Measurements from ENCODE around the gene SV2C.
"Not testable (repeated sequence)": the region's sequence is repeated elsewhere in the genome, so short reads cannot be mapped to it uniquely, and the experiment has no call there.

SV2C gene

DNA sequence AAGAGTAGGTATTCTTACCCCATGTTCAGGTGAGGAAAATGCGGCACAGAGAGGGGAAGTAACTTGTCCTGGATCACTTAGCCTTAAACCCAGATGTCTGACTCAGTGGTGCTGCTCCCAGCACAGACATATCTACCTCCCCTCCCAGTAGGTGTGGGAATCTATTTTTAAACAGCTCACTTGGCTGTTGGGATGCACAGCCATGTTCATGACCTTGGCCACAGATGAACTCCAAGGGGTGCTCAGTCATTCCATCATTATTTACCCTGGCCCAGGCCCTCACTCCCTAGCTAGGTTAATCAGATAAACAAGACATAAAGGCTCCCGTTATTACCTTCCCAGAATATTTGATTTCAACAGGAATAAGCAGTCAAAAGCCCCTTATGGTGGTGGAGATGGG, 231.5 kb downstream of the SV2C start:
- no peak for DNase-seq

DNA sequence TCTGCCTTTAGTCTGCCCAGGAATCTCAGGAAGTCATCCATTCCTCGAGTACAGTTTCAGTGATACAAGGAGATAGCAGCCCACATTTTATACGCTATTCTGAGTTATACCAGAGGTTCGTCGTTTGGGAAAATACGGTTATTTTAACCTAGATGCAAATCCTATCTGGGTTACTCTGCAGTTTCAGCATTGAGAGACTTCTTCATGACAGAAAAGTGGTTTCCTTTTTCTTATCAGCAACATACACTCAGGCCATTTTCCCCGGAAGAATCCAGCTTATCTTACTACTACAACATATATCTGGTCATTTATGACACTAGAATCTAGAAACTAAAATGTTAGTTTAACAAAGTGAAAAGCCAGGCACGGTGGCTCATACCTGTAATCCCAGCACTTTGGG, 236.5 kb downstream of the SV2C start:
- no peak for DNase-seq

DNA sequence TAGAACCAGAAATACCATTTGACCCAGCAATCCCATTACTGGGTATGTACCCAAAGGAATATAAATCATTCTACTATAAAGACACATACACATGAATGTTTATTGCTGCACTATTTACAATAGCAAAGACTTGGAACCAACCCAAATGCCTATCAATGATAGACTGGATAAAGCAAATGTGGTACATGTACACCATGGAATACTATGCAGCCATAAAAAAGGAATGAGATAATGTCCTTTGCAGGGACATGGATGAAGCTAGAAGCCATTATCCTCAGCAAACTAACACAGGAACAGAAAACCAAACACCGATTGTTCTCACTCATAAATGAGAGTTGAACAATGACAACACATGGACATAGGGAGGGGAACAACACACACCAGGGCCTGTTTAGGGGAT, 240.3 kb downstream of the SV2C start:
- not testable (repeated sequence) for DNase-seq

DNA sequence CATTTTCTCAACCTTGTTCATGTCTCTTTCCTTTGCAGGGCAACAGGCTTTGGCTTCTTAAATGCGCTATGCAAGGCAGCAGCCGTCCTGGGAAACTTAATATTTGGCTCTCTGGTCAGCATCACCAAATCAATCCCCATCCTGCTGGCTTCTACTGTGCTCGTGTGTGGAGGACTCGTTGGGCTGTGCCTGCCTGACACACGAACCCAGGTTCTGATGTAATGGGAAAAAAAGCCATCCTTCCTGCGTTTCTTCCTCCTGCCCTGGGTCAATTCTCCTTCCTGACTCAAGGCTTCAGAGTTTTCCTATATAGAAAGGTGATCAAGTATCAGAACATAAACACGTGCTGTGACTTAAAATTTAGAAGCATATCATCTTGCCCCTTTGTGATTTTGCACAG, 242.1 kb downstream of the SV2C start:
- no peak for DNase-seq

DNA sequence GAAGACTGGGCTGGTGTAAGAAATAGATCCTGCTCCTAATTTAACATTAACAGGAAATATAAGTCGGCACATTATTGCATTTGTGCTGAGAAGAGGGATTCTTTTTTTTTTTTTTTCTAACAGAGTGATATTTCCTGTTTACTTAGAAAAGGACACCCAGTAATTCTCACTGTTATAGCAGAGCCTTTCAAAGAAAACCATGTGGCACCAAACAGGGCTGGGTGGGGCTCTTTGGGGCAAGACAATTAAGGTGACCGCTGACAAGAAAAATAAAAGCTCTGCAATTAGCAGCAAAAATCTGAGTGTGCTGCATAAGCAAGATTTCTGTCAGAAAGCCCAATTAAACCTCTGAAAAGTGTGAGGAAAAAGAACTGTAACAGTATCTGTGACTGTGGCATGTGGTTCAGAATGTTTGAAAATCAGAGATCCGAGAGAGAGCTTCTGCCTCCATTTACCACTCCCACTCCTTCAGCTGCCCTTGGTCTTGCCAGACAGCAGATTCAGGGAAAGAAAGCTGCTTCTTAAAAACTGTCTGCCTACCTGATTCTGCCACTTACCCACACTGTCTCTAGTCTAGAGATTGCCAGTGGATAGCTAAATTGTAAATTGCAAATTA, 242.8 kb downstream of the SV2C start:
- DNase-seq, result no peak

DNA sequence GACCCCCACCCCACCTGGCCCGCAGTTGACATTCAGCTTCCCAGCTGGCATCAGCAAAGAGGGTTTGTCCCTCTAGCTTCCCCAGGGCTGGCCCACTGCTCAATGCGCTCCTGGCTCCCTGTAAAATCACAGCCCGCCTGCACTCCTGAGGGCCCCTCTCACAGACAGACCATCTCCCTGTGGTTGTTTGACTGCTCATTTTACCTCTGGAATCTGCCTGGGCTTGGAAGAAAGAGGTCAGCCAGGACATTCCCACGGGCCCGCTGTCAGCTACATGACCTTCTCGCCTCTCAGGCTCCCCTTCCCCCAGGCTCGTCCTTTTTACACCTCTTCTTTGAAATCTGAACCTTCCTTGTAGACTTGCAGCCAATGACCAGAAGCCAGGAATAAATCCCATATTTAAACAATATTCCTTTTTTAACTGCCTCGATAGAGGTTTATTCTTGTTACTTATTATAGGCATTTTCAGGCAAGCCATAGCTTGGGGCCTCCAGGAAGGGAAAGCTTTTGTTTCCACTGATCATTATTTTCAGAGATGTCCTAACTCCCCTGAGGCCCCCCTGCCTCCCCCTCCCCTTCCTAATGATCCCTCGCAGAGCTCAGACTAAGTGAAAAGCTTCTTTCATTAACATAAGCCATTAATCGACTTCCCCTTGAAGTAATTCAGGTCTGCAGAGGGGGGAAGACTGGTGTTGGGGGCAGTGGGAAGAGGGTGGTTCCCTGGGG, 243.6 kb downstream of the SV2C start:
- DNase-seq, result no peak

DNA sequence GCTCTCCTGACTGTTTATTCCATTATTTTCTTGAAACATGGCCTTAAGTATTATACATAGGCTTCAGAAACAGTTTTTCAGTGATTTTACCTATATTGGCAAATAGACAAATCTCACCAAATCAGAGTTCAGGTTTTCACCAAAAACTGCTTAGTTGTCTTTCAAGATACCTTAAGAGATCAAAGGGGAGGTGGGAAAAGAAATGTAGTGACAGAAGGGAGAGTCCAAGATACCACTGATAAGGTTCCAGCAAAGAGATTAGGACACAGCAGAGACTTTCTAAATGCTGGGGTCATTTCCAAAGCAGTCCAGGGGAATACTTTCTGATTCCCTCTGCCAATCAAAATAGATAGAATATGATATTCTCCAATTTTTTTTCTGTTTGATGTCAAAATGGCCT, 246.2 kb downstream of the SV2C start:
- no peak for DNase-seq

DNA sequence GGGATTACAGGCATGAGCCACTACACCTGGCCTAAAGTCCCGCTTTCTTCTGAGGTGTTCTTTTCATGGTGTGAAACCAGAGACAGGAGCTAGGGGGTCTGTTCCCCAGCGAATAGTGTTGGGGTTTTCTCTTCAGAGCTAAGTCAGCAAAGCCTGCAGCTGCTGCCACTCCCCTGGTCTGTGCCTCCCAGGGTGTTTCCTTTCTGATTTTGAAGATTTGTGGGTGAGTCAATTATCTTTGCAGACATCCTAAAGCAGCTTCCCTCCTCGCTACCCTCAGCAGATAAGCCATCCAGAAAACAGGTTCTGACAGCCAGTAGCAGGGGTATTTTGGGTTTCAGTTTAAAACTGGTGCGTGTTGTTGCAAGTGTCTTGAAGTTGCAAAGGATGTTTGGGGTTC, 247.9 kb downstream of the SV2C start:
- no peak for DNase-seq

DNA sequence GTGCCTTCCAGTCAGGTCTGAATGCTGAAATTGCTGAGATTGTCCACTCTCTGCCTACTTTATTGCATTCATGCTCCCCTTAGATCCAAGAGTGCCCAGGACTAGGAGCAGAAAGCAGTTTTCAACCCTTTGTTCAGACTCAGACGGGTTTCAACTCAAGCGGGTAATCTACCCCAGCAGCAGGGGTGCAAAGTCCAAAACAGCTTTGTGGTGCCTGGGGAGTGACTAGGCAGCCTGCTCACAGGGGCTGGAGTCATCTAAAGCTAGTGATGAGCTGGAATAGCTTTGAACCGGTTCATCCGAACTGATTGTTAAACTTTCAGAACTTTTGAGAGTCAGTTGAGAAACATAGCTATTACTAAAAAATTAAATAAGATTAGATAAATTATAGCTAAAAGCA, 248.9 kb downstream of the SV2C start:
- no peak for DNase-seq

DNA sequence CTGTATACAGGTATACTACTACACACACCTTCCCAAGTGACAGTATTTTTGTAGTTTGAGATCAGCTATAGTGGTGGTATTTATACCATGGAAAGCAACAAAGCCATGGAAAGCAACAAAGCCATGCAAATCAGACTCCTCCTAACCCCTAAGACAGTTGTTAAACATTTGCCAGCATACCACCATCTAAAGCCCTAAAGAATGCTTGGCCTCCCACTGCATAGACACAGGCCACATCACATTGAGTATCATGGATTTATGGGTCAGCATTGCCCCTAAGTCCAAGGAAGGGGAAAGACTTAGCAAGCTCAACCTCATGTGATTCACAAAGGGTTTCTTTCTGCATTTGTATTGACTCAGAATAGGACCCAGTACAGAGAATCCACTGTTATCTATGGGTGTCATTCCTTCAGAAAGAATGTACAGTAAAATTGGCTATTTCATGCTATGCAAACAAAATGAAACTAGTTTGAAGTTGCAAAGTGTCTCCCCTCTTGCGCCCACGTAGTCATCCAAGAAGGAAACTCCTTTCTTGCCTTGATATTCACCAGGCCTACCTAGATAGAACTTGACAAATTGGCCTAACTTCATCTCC, 249.5 kb downstream of the SV2C start:
- DNase-seq, result no peak

DNA sequence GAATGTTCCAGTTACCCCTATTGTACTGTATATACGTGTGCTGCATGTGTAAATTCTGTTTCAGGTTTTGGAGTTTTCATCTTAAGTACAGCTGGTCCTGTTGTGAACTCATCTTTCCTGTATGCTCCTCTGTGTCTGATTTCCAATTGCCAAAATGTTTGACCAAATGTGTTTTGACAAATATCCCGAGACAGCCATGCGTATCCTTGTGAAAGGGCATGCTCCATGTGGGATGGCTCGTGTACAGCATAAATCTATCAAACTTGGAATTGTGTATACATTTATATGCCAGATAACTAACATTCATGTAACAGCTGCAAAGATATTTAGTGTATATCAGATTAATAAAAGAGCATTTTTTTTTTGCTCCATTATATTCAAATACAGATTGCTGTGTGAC, 250.4 kb downstream of the SV2C start:
- no peak for DNase-seq

DNA sequence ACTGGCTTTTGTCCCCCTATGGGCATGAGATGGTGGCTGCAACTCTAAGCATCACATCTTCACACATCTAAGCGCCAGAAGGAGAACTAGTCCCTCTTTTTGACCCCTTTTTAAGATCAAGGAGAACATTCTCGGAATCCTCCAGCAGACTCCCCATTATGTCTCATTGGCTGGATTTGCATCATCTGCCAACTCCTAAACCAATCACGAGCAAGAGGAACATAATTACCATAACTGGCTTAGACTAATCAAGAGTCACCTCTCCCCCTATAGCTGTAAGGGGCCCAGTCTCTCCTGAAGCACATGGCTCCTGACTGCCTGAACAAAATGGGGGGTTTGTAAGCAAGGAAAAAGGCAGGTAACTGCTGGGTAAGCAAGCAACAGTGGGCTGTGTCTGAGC, 251.4 kb downstream of the SV2C start:
- no peak for DNase-seq

DNA sequence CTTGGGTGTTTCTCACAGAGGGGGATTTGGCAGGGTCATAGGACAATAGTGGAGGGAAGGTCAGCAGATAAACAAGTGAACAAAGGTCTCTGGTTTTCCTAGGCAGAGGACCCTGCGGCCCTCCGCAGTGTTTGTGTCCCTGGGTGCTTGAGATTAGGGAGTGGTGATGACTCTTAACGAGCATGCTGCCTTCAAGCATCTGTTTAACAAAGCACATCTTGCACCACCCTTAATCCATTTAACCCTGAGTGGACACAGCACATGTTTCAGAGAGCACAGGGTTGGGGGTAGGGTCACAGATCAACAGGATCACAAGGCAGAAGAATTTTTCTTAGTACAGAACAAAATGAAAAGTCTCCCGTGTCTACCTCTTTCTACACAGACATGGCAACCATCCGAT, 252.3 kb downstream of the SV2C start:
- not testable (repeated sequence) for DNase-seq

DNA sequence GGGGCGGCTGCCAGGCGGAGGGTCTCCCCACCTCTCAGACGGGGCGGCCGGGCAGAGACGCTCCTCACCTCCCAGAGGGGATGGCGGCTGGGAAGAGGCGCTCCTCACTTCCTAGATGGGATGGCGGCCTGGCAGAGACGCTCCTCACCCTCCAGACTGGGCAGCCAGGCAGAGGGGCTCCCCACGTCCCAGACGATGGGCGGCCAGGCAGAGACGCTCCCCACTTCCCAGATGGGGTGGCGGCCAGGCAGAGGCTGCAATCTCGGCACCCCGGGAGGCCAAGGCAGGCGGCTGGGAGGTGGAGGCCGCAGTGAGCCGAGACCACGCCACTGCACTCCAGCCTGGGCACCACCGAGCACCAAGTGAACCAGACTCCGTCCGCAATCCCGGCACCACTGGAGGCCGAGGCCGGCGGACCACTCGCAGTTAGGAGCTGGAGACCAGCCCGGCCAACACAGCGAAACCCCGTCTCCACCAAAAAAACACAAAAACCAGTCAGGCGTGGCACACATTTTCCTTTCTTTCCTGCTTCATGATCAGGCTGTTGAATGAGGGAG, 253.1 kb downstream of the SV2C start:
- not testable (repeated sequence) for DNase-seq

DNA sequence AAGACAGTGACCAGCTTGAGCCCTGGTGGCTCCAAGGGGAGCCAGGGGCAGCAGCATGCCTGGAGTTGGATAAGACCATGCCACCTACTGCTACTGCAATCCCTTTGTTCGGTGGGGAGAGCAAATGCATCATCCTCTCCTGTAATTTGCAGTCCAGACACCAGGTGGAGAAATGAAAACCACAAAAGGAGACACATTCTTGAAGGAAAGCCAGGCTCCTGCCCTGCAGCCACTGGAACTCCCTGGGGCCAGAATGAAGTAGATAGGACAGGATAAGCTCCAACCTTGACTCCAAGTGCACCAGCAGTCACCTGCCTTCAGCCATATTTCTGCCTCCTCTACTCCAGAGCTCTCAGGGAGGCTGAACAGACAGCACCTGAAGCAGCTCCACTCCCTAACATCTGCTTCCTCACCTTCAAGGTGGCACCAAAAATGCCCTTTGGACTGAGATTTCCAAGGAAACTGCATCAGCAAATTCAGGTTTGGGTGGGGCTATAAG, 254.8 kb downstream of the SV2C start:
- no peak for DNase-seq

DNA sequence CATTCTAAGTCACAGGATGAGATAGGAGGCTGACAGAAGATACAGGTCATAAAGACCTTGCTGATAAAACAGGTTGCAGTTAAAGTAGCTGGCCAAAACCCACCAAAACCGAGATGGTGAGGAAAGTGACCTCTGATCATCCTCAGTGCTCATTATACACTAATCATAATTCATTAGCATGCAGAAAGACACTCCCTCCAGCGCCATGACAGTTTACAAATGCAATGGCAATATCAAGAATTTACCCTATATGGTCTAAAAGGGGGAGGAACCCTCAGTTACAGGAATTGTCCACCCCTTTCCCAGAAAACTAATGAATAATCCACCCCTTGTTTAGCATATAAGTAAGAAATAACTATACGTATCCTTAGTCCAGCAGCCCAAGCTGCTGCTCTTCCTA, 256.7 kb downstream of the SV2C start:
- no peak for DNase-seq

DNA sequence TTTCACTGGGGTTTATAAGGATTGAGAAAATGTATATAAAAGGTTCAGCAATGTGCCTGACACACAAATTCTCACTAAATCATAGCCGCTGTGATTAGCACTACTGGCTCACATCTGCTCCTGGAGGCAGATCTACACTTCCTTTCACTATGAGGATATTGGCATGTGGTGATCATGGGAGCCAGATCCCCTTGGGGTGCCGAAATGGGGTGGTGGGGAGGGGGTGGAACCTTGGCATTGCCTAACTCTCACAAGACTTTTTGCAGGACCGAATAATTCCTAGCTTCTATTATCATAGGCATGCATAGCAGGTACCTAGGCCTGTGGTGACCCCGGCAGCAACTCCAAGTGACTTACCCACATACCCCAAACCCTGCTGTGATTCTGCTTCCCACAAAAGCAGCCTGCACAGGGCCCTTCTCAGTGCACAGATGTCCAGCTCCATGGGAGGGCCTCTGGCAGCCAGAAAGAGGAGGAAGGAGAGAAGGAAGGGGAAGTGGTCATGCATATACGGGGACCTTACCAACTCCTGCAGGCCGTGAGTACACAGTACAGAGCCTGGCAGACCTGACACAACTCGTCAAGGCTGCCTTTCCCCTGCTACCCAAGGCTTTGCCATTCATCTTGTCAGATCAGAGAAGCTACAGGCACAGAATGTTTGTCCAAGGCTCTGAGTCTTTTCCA, 258.6 kb downstream of the SV2C start:
- no peak for DNase-seq

DNA sequence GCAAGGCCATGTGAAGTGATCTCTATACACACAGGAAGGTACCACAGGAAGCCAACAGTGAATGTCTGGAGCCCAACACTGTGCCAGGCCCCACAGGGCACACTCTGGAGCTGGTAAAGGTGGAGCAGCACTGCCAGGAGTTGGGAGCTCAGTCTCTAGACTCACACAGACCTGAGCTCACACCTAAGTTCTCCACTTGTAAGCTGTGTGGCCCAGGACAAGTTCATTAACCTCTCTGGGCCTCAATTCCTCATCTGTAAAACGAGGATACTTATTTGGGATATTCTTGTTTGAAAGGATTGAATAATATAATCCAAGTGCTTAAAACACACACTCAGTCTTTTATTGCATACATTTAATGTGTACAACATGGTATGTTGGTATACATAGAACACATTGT, 259.3 kb downstream of the SV2C start:
- no peak for DNase-seq

DNA sequence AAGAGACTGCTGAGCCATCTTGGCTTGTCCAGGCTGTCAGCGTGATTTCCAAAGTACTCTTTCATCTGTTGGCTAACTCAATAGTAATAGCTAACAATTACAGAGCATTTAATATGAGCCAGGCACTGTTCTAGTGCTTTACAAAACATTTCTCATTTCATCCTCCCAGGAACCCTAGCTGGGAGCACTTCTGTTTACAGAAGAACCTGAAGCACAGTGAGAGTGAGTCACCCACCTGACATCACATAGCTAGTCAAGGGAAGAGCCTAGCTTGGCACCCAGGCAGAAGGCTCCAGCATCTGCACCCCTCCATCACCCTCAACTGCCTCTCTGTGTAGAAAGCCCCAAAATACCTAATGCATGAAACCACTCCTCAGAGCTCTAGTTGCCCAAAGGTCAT, 262.4 kb downstream of the SV2C start:
- DNase-seq, result no peak

DNA sequence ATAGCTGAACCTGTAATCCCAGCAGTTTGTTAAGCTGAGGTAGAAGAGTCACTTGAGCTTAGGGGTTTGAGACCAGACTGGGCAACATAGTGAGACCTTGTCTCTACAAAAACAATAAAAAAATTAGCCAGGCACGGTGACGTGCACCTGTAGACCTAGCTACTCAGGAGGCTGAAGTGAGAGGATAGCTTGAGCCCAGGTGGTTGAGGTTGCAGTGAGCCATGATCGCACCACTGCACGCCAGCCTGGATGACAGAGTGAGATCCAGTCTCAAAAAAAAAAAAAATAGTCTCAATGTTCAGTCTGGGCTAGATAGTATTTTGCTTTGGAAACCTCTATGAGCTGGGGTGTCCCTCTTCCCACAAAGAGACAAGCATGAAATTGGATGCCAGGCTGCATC, 268.0 kb downstream of the SV2C start:
- DNase-seq, result no peak

DNA sequence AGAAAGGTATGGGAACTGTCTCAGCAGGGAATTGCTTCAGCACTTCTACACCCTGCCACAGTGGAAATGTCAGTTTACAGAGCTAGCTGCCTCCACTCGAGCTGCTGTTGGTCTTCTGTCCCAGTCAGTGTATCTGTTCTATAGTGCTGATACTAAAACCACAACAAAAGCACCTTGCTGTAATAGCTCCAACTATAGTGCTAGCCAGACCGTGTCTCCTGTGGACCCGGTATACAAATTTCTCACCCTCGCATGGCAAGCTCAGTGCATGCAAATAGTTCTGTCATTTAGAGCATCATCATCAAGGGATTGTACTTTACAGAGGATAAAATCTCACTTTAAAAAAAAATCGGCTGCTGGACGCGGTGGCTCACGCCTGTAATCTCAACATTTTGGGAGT, 268.4 kb downstream of the SV2C start:
- DNase-seq, result no peak

DNA sequence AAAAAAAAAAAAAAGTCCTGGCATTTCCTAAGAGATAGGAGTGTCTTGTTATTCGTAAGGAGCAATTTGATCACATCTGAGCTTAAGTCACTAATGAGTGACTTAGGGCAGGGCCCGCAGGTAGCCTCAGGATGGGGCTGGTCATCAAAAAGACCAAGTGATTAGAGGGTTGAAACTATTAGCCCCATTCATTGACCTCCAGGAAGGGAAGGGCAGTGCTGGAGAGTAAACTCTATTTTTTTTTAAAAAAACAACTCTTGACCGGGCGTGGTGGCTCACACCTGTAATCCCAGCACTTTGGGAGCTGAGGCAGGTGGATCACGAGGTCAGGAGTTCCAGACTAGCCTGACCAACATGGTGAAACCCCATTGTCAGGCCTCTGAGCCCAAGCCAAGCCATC, 273.7 kb downstream of the SV2C start:
- no peak for DNase-seq

All from NCI-H1436 (cell line).